GM18498 (cell line): ENCODE results near the gene KRTAP10-10.
"Not testable (repeated sequence)": the region's sequence is repeated elsewhere in the genome, so short reads cannot be mapped to it uniquely, and the experiment has no call there.

Experiments used
- ATAC-seq: cut with Tn5 transposase; IDR thresholded peaks from one replicate; pipeline ENCODE4 v1.9.1; 2021; ENCODE audit warnings: mild to moderate bottlenecking, moderate library complexity; ENCODE audit not compliant: unreplicated experiment

Gene KRTAP10-10

GRCh38 chr21:44650265-44650972 is 13.3 kb downstream of the KRTAP10-10 start:
- ATAC-seq = no peak

- no peak for ATAC-seq
Observed at GRCh38 chr21:44650973-44651675, 14.0 kb downstream of the KRTAP10-10 start.

- ATAC-seq = no peak
Observed at GRCh38 chr21:44653123-44653522, 16.0 kb downstream of the KRTAP10-10 start.

GRCh38 chr21:44653656-44654575 is 16.8 kb downstream of the KRTAP10-10 start:
- no peak for ATAC-seq

GRCh38 chr21:44654576-44655175 is 17.5 kb downstream of the KRTAP10-10 start, which contains the start of gene KRTAP12-4:
KRTAP12-4 (minus strand) TSS chr21:44654659; CDS start chr21:44654614, 45 bp downstream.
- no peak for ATAC-seq

- no peak for ATAC-seq
Observed at GRCh38 chr21:44656868-44657267, 19.7 kb downstream of the KRTAP10-10 start.

GRCh38 chr21:44657635-44658540 is 20.7 kb downstream of the KRTAP10-10 start, which contains the start of gene KRTAP12-3:
KRTAP12-3 (plus strand) TSS chr21:44657932; CDS start chr21:44657980, 48 bp downstream.
- ATAC-seq = no peak

GRCh38 chr21:44658541-44658910 is 21.4 kb downstream of the KRTAP10-10 start:
- ATAC-seq = no peak

GRCh38 chr21:44658913-44659595 is 21.9 kb downstream of the KRTAP10-10 start:
- ATAC-seq = no peak

- ATAC-seq = not testable (repeated sequence)
Observed at GRCh38 chr21:44661567-44661966, 24.4 kb downstream of the KRTAP10-10 start.

GRCh38 chr21:44664691-44665090 is 27.5 kb downstream of the KRTAP10-10 start:
- no peak for ATAC-seq

- ATAC-seq = no peak
Observed at GRCh38 chr21:44666401-44667320, 29.5 kb downstream of the KRTAP10-10 start, which contains the start of gene KRTAP12-2. KRTAP12-2 (minus strand) TSS chr21:44666927; CDS start chr21:44666886, 41 bp downstream.

GRCh38 chr21:44667612-44668011 is 30.5 kb downstream of the KRTAP10-10 start:
- ATAC-seq = no peak

- ATAC-seq = no peak
Observed at GRCh38 chr21:44670642-44671432, 33.7 kb downstream of the KRTAP10-10 start.

GRCh38 chr21:44671911-44672310 is 34.8 kb downstream of the KRTAP10-10 start:
- ATAC-seq = no peak

GRCh38 chr21:44677881-44678280 is 40.7 kb downstream of the KRTAP10-10 start:
- no peak for ATAC-seq

- ATAC-seq = no peak
Observed at GRCh38 chr21:44681152-44681551, 44.0 kb downstream of the KRTAP10-10 start.
